Inferior parietal cortex (tissue), 1 donor: ENCODE data around the gene ARHGEF26.

Source experiments
- DNase-seq: peaks from one replicate; pipeline ENCODE4 v3.0.0-alpha.2; 2016; ENCODE audit errors: extremely low spot score

Gene ARHGEF26

DNA sequence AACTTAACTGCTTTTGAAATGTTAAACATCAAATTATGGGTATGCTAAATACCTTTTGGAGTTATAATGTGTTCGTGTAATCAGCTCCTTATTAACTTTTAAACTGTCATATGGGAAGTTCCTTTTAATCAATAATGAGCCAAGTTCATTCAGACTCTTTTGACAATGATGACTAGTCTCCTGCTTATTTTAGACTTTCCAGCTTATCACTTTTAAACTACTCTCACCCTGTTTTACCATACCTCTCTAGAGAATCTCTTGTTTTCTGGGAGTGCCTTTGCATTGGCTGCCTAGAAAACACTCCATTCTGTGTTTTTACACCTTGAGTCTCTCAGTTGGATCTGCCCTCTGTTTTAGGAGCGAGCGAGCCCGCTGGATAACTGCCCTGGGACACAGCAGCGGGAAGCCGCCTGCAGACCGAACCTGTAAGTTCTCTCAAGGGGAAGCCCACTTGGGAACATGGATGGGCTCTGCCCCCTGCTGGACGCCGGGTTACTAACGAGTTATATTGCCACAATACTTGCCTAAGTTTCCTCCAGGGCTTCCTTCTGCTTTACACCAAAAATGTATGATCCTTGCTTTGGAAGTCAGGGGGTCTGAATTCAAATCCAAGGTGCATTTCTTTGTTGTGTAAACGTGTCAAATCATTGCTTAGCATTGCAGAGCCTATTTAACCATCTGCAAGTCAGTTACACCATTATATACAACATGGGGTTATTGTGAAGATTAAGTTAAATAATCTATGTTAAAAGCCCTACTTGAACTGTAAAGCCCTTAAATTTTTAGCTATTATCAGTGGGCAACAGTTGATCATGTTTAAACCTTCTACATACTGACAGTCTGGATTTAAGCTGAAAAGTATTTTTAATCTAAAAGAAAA is 131.8 kb downstream of the ARHGEF26 start:
- DNase-seq, result peak; percentile 96

- DNase-seq, result no peak
Observed at GRCh38 chr3:154254527-154254926, 133.3 kb downstream of the ARHGEF26 start.

- DNase-seq, result no peak
Observed at GRCh38 chr3:154273381-154273780, 152.2 kb downstream of the ARHGEF26 start.

DNA sequence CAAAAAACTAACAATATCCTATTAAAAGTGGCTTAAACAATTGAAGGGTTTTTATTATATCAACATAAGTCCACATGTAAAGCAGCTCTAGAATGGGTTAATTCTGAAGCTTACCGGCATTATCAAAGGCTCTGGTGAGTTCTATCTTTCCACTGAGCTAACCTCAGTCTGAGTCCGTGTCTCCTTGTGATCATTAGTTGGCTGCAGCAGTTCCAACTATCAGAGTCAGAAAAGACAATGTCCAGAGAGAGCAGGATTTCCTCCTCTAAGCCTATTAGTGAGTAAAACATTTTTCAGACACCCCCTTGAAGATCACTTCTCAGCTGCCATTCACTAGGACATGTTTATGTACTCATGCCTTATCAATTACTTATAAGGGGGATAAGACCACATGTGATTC is 153.2 kb downstream of the ARHGEF26 start:
- no peak for DNase-seq

DNA sequence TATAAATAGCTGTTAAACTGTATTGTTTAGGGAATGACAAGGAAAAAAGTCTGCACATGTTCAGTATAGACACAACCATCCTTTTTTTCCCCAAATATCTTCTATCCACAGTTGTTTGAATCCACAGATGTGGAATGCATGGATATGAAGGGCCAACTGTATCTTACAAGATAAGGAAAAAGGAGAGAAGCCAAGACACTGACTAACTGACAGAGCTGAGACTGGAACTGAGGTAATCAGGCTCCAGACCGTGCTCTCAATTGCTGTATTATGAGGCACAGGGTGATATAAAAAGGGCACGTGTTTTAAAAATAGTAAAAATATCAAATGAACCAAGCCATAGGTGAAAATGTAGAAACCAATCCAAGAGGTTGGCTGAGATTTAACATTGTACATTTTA is 154.1 kb downstream of the ARHGEF26 start:
- DNase-seq, result no peak

GRCh38 chr3:154275965-154276364 is 154.8 kb downstream of the ARHGEF26 start:
- DNase-seq, result no peak

GRCh38 chr3:154280161-154280560 is 159.0 kb downstream of the ARHGEF26 start:
- DNase-seq, result no peak

GRCh38 chr3:154285221-154285620 is 164.0 kb downstream of the ARHGEF26 start:
- no peak for DNase-seq

GRCh38 chr3:154290187-154290586 is 169.0 kb downstream of the ARHGEF26 start:
- no peak for DNase-seq

- no peak for DNase-seq
Observed at GRCh38 chr3:154294016-154294415, 172.8 kb downstream of the ARHGEF26 start.

DNA sequence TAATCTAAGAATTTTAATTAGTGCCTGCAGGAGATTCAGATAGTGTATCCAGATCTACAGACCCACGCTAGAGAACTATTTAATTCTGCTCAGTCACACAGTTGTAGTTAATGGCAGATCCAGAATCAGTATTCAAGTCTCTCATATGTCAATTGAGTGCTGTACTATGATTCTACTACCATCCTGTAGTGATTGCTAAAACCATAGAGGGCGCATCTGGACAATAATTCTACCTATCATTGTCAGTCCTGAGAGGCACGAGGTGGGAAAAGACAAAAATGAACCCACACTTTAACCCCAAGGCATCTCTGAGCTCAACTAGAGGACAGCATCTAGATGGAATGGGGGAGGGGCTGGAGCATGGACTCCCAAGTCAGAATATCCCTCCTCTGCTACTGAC is 180.4 kb downstream of the ARHGEF26 start:
- no peak for DNase-seq

- no peak for DNase-seq
Observed at GRCh38 chr3:154304116-154304786, 183.1 kb downstream of the ARHGEF26 start.

DNA sequence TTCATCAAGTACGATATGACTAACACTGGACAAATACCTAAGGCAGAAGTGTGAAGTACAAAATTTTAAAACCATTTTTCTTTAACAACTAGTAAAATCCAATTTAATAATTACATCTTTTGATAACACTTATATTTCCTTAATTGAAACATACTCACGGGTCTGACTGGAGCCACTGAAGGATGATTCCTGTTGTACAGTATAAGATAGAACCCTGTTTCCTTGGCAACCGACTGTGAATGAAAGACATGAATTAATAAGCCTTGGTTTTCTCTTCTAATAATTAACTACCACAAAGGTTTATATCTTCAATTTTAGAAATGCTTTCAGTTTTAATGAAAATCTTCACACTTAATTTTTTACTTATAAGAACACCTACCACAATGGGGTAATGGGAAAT is 183.7 kb downstream of the ARHGEF26 start:
- no peak for DNase-seq

DNA sequence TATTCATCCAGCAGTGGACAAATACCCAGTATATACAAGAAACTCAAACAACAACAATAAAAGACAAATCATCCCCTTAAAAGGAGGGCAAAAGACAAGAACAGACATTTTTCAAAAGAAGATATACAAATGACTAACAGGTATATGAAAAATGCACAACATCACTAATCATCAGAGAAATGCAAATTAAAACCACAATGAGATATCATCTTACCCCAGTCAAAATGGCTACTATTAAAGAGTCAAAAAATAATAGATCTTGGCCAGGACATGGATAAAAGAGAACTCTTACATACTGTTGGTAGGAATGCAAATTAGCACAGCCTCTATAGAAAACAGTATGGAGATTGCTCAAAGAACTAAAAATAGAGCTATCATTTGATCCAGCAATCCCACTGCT is 186.2 kb downstream of the ARHGEF26 start:
- no peak for DNase-seq
